CD4-positive, alpha-beta T cell treated with Interleukin-17A for 1 hour (primary cell): Measurements from ENCODE around the gene ADCY9.

Experiments used
- DNase-seq: peaks from one replicate; pipeline ENCODE4 v3.0.0-alpha.2; 2020

Gene ADCY9

GRCh38 chr16:4120176-4120575, 3.9 kb upstream of the ADCY9 start:
- DNase-seq = no peak

- no peak for DNase-seq
Measured at GRCh38 chr16:4117250-4117578, 972 bp upstream of the ADCY9 start.

- DNase-seq = no peak
Measured at GRCh38 chr16:4115949-4116318, 308 bp downstream of the ADCY9 start.

GRCh38 chr16:4115209-4115948, 863 bp downstream of the ADCY9 start:
- DNase-seq = peak; percentile 35

GRCh38 chr16:4114257-4115208, 1.7 kb downstream of the ADCY9 start:
- no peak for DNase-seq

GRCh38 chr16:4113358-4114256, 2.6 kb downstream of the ADCY9 start:
- DNase-seq = no peak

- peak; percentile 7 for DNase-seq
Measured at GRCh38 chr16:4111748-4112696, 4.2 kb downstream of the ADCY9 start.

GRCh38 chr16:4110680-4111079, 5.6 kb downstream of the ADCY9 start:
- DNase-seq = no peak

- no peak for DNase-seq
Measured at GRCh38 chr16:4110065-4110464, 6.2 kb downstream of the ADCY9 start.

GRCh38 chr16:4109250-4109736, 6.9 kb downstream of the ADCY9 start:
- DNase-seq = no peak

GRCh38 chr16:4106516-4106915, 9.7 kb downstream of the ADCY9 start:
- no peak for DNase-seq

- DNase-seq = no peak
Measured at GRCh38 chr16:4105848-4106247, 10.4 kb downstream of the ADCY9 start.

- DNase-seq = no peak
Measured at GRCh38 chr16:4103745-4104144, 12.5 kb downstream of the ADCY9 start.

GRCh38 chr16:4101421-4102219, 14.6 kb downstream of the ADCY9 start:
- DNase-seq = no peak

- DNase-seq = no peak
Measured at GRCh38 chr16:4098501-4098900, 17.7 kb downstream of the ADCY9 start.

- DNase-seq = no peak
Measured at GRCh38 chr16:4097826-4098240, 18.4 kb downstream of the ADCY9 start.

GRCh38 chr16:4096509-4096908, 19.7 kb downstream of the ADCY9 start:
- DNase-seq = no peak

GRCh38 chr16:4094127-4094773, 22.0 kb downstream of the ADCY9 start:
- no peak for DNase-seq

GRCh38 chr16:4093495-4094126, 22.6 kb downstream of the ADCY9 start:
- no peak for DNase-seq
